GM19468 (cell line): ENCODE results near the gene SINHCAF.
A peak's percentile ranks its signal among the peaks of the same experiment; 100 is the strongest.
"Not testable (repeated sequence)": the region's sequence is repeated elsewhere in the genome, so short reads cannot be mapped to it uniquely, and the experiment has no call there.

Source experiments
- ATAC-seq: cut with Tn5 transposase; IDR thresholded peaks from one replicate; pipeline ENCODE4 v1.9.1; 2021; ENCODE audit warnings: mild to moderate bottlenecking, moderate library complexity, moderate number of reproducible peaks; ENCODE audit not compliant: unreplicated experiment; ENCODE audit errors: extremely low read depth

Gene SINHCAF

GRCh38 chr12:31325877-31326631 is at the start of gene SINHCAF:
TSS of gene SINHCAF (minus strand) at chr12:31326150. CDS start at chr12:31298204, 27,946 bp downstream.
- peak; percentile 18 for ATAC-seq

DNA sequence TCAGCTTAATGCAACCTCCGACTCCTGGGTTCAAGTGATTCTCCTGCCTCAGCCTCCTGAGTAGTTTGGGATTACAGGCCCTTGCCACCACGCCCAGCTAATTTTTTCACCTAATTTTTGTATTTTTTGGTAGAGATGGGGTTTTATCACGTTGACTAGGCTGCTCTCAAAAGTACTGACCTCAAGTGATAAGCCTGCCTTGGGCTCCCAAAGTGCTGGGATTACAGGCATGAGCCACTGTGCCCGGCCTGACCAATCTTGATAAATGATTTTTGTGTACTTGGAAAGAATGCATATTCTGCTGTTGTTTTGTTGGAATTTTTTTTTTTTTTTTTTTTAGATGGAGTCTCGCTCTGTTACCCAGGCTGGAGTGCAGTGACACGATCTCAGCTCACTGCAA is 49.5 kb upstream of the SINHCAF start:
- ATAC-seq = not testable (repeated sequence)

DNA sequence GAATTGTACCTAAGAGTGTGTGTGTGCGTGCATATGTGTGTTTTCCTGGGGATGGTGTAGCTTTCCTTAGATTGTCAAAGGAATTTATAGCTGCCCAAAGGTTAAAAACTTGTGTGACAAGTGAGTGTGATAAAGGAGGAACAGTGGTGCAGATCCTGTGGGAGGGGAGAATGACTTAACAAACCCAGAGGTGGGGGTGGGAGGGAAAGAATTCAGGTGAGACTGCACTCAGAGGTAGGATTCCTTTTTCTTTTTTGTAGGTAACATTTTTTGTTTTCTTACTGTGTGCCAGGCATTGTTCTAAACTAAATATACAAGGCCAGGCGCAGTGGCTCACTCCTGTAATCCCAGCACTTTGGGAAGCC is 45.3 kb upstream of the SINHCAF start:
- ATAC-seq = no peak

GRCh38 chr12:31370531-31371255 is 44.7 kb upstream of the SINHCAF start:
- ATAC-seq = no peak

GRCh38 chr12:31369712-31370521 is 44.0 kb upstream of the SINHCAF start:
- no peak for ATAC-seq

DNA sequence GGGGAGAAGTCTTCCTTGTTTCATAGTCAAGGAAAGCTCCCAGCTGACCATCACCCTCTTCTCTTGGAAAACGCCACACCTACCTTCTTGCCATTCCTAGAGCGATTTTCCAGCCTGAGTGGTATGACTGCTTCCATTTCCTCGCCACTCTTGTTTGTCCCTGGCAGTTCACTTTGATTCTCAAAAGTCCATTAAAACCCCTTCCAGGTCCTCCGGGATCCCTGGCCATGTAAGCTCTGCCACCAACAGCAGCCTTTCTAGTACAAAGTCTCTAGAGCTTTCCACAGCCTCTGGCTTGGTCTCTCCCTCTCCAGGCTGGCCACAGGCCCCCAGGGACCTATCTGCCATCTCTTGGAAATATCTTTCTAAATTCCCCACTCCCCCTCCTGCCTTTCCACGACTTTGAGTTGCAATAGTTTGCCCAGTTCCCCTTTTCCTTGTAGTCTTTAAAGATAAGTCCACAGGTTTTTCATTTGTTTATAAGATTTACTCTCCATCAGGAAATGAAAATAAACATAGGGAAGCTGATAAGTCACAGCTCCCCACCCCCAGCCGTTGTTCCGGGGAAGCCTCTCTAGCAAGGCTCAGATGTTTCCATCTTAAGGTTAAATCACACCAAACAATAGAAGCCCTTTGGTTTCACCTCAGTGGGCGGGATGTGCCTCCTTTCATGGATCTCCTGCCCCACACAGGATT is 42.9 kb upstream of the SINHCAF start:
- no peak for ATAC-seq

DNA sequence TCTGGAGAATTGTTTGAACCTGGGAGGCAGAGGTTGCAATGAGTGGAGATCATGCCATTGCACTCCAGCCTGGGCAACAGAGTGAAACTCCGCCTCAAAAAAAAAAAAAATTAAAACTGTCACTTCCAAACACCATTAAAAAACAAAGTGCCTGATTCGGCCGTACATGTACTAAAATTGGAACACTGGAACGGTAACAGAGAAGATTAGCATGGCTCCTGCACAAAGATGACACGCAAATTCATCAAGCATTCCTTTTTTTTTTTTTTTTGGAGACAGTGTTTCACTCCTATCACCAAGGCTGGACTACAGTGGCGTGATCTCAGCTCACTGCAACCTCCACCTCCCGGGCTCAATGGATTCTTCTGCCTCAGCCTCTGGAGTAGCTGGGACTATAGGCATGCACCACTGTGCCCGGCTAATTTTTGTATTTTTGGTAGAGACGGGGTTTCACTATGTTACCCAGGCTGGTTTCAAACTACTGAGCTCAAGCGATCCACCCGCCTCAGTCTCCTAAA is 40.2 kb upstream of the SINHCAF start:
- ATAC-seq = no peak

DNA sequence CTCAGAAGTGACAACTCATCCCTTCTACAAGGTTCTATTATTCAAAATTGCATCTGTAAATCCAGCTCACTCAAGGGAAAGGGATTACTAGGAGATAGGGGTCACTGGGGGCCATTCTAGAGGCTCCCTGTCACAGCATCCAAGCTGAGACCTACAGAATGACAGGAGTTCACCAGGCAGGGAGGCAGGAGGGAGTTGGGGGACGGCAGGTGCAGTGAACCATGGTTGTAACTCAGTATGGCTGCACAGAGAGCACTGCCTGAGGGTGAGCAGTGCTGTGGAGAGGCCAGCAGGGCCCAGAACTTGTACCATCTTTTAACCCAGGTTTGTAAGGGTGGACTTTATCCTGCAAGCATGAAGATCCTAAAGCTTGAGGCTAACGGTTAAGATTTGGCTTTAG is 37.9 kb upstream of the SINHCAF start:
- ATAC-seq = no peak

DNA sequence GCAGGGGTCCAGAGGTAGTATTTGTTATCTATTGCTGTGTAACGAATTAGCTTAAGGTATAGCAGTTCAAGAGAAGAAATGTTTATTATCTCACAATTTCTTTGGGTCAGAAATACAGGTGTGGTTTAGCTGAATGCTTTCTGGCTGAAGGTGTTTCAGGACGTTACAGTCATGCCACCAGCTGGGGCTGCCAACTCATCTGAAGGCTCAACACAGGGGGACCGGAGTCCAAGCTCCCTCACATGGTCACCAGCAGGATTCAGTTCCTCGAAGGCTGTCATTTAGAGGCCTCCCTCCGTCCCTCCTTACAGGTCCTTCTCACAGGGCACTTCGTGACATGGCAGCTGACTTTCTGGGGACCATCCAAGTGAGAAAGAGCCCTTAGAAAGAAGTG is 37.5 kb upstream of the SINHCAF start:
- ATAC-seq = no peak

DNA sequence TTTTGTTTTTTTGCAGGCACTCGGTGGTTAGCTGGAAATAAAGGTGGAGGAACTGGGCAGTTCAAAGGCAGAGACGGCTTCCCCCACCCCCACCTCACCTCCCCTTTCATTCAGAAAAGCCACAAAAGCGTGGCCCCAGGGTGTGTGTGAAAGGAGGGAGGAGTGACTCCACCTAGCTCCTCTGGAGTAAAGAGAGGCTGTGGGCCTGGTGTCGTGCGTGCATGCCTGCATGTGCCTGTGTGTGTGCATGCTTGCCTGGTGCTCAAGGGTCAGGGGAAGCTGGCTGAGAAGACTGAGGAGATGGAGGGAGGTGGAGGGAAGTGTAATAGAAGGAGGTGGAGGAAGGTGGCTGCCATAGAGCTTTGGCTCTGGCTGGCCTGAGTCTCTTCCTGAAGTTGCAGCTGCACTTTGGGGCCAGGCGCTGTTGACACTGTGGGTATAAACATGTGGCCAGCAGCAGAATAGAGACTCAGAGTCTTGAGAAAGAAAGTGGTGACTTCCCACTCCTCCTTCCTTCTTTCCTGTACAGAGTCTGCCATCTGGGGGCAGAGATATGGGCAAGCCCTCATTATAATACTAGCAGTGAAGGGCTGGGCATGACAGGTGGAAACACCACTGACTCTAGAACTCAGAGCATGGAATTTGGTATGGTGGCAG is 36.9 kb upstream of the SINHCAF start:
- ATAC-seq = peak; percentile 44

DNA sequence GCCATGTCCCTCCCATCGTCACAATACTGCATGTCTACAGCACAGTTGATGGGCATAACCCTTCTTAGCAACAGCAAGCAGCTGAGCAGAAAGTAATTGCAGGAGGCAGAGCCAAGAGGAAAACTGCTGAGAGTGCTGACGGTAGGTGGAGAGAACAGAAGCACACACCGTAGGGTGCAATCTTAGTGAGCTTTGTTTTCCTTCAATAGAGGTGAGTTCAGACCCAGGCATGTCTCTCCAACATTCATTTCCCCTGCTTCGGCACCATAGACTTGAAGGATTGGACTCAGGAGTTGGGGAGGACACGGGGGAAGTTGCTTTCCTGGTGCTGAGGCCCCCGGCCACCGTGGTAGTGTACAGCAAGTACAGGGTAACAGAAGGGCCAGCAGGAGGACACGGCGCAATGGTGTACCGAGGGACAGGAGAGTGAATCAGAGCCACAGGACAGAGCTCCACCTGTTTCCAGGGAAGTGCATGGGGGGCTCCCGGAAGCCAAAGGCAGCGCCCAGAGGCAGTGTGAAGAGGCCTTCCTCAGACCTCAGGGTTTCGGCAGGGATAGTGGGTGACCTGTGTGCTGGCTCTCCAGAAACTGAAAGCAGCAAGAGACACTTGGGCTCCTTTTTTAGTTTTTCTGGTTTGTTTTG is 36.3 kb upstream of the SINHCAF start:
- no peak for ATAC-seq

GRCh38 chr12:31361730-31362114 is 35.8 kb upstream of the SINHCAF start:
- ATAC-seq = no peak

DNA sequence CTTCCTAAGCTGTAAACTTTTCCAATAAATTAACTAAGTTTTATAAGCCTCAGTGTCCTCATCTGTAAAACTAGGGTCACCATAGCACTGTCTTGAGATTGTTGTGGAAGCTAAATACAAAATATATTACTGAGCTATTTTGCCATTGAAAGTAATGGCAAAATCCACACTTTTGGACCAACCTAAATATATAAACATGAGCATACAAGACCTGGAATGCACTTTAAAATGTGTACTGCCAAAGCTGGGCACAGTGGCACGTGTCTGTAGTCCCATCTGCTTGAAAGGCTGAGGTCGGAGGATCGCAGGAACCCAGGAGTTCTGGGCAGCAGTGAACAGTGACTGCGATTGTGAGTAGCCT is 29.8 kb upstream of the SINHCAF start:
- no peak for ATAC-seq

- no peak for ATAC-seq
Measured at GRCh38 chr12:31353750-31354708, 28.1 kb upstream of the SINHCAF start.

DNA sequence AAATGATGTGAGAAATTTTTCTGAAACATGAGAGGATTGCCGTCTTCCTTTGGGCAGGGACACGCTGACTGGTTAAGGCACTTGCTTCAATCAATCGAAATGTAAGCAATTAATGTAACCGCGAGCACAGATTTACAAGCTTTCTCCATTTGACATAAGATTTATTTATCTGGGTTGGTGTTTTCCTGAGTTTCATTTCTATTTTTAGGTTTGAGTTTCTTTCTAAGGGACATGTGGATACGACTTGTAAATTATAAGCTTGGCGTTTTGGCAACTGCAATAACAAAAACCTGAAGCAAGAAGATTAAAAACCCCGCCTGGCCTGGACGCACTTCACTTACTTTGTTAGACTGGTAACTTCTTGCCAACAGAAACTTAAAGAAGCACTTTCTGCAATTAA is 20.3 kb upstream of the SINHCAF start:
- ATAC-seq = no peak

DNA sequence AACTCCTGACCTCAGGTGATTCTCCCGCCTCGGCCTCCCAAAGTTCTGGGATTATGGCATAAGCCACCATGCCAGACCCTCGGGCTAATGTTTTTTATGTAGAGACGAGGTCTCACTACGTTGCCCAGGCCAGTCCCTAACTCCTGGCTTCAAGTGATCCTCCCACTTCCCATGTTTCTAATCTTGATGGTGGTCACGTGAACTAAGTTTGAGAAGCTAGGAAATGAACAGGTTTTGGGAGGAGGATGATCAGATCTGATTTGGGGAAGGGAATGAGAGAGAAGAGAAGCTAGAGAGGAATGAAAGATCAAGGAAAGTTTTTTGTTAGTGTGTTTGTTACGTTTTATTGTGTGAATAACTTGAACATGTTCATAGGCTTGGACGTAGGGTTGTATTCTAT is 17.2 kb upstream of the SINHCAF start:
- no peak for ATAC-seq

DNA sequence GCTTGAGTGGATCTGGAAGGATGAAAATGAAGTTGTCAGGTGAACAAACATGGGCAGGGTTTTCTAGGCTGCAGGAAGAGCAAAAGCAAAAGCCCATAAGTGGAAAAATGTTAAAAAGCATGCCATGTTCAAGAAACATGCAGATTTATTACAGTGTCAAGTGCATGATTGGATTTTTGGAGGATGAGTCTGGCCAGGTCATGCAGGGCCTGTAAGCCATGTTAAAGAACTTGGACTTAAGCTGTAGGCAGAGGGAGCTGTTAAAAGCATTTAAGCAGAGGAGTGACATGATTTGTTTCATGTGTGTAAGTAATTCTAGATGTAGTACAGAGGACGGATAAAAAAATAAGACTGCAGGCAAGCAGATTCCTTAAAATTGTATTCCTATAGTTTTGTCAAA is 16.3 kb upstream of the SINHCAF start:
- no peak for ATAC-seq
